A549 (cell line): ENCODE measurements around the gene GLRA3. TPM values are rescaled to one million over a fixed set of nuclear protein-coding genes. Genes with fewer than 3 reads are reported as not detected.
A peak's percentile ranks its signal among the peaks of the same experiment; 100 is the strongest.
"Not testable (repeated sequence)": the region's sequence is repeated elsewhere in the genome, so short reads cannot be mapped to it uniquely, and the experiment has no call there.

Experiments used
- ATAC-seq, 2 experiments: fragments of 200-7000 bp in 1 of 2; fragments of >200 bp in 1 of 2; cut with Nextera tagmentation in 1 of 2; cut with Tn5 transposase in 1 of 2; 3 replicates each; pipeline versions ENCODE4 v1.8.0 to v1.9.1; 2018 to 2020; ENCODE audit warnings: mild to moderate bottlenecking in 1 of 2, moderate library complexity in 1 of 2
- CTCF ChIA-PET: fragments of 300-600 bp; sonication (Branson Sonifier 250); formaldehyde crosslinking; extraction: SDS; loops from one replicate; lab custom pipeline; 2021; ENCODE audit warnings: antibody characterized with exemption, inconsistent platforms; lab: Yijun Ruan, JAX
- POLR2A ChIA-PET: fragments of 350-600 bp; formaldehyde crosslinking; extraction: SDS; loops from one replicate; lab custom pipeline; 2021; ENCODE audit warnings: antibody characterized with exemption, inconsistent platforms; lab: Yijun Ruan, JAX
- DNase-seq, 2 experiments: peaks; one replicate each; pipeline versions ENCODE4 v3.0.0 to v3.0.0-alpha.2; 2011 to 2016; ENCODE audit warnings: low read depth in 1 of 2, low spot score in 1 of 2
- FAIRE-seq: peaks from 2 replicates; lab custom pipeline; 2011; peaks lifted over from hg19 to GRCh38; lab: Jason Lieb, UNC
- H3K27ac ChIP-seq, 2 experiments: fragments of >200 bp; sonication (Bioruptor Twin); formaldehyde crosslinking; 3 replicates each; pipeline ENCODE4 v1.5.1; 2016 to 2017
- H3K4me1 ChIP-seq: fragments of >200 bp; sonication (Bioruptor Twin); formaldehyde crosslinking; 3 replicates; pipeline ENCODE4 v1.6.1; 2016
- H3K4me2 ChIP-seq: fragments of >200 bp; sonication (Bioruptor Twin); formaldehyde crosslinking; 3 replicates; pipeline ENCODE4 v1.6.1; 2016
- H3K4me3 ChIP-seq: fragments of >200 bp; sonication (Bioruptor Twin); formaldehyde crosslinking; 3 replicates; pipeline ENCODE4 v1.5.1; 2016
- H3K9me3 ChIP-seq: fragments of >200 bp; sonication (Bioruptor Twin); formaldehyde crosslinking; 3 replicates; pipeline ENCODE4 v1.6.1; 2016
- BHLHE40 ChIP-seq: IDR thresholded peaks from 2 replicates; pipeline ENCODE4 v1.6.1; 2012; ENCODE audit warnings: low read depth, low read length, inconsistent platforms
- CHD2 ChIP-seq: fragments of 150-350 bp; IDR thresholded peaks from 2 replicates; pipeline ENCODE4 v1.6.1; 2014; ENCODE audit warnings: low read length; ENCODE audit not compliant: partially characterized antibody
- CHD4 ChIP-seq: fragments of 200-600 bp; sonication (generic); IDR thresholded peaks from 2 replicates; pipeline ENCODE4 v1.6.1; 2016; ENCODE audit warnings: antibody characterized with exemption, mild to moderate bottlenecking, borderline replicate concordance
- CTCF ChIP-seq: fragments of >200 bp; sonication (Bioruptor Twin); formaldehyde crosslinking; IDR thresholded peaks from 3 replicates; pipeline ENCODE4 v1.5.1; 2016
- ELK1 ChIP-seq: fragments of 150-350 bp; IDR thresholded peaks from 2 replicates; pipeline ENCODE4 v1.6.1; 2014; ENCODE audit warnings: low read depth, mild to moderate bottlenecking, low read length
- HDAC2 ChIP-seq: fragments of 200-600 bp; sonication (generic); IDR thresholded peaks from 2 replicates; pipeline ENCODE4 v1.6.1; 2016
- HES2 ChIP-seq: fragments of >200 bp; sonication (Bioruptor Twin); formaldehyde crosslinking; IDR thresholded peaks from 2 replicates; pipeline ENCODE4 v1.6.1; 2016
- HOXB13 ChIP-seq: fragments of 250-450 bp; sonication (Bioruptor Pico); IDR thresholded peaks from 2 replicates; pipeline ENCODE4 v1.5.0; 2020; ENCODE audit warnings: low read depth, mild to moderate bottlenecking, moderate library complexity
- JUN ChIP-seq, 2 experiments: fragments of >200 bp; sonication (Bioruptor Twin); formaldehyde crosslinking; IDR thresholded peaks; 2 replicates in 1 of 2; 3 replicates in 1 of 2; pipeline ENCODE4 v1.6.1; 2016 to 2017
- JUNB ChIP-seq: fragments of >200 bp; sonication (Bioruptor Twin); formaldehyde crosslinking; IDR thresholded peaks from 2 replicates; pipeline ENCODE4 v1.6.1; 2016
- KDM1A ChIP-seq: fragments of 200-600 bp; sonication (generic); IDR thresholded peaks from 2 replicates; pipeline ENCODE4 v1.6.1; 2016; ENCODE audit warnings: low read depth, mild to moderate bottlenecking
- MAX ChIP-seq: IDR thresholded peaks from 2 replicates; pipeline ENCODE4 v1.6.1; 2012
- MYC ChIP-seq: IDR thresholded peaks from 2 replicates; pipeline ENCODE4 v1.6.1; 2012; ENCODE audit warnings: mild to moderate bottlenecking, inconsistent platforms, low read length, improper control_type of control experiment, borderline replicate concordance
- NFE2L2 ChIP-seq: fragments of 150-350 bp; conservative IDR thresholded peaks from 2 replicates; pipeline ENCODE4 v1.6.1; 2014; ENCODE audit warnings: low read length
- NPAS2 ChIP-seq: fragments of 250-450 bp; sonication (Bioruptor Pico); IDR thresholded peaks from 2 replicates; pipeline ENCODE4 v1.8.0; 2022; ENCODE audit warnings: mild to moderate bottlenecking, moderate library complexity, borderline replicate concordance
- POLR2A ChIP-seq: IDR thresholded peaks from 2 replicates; pipeline ENCODE4 v1.6.1; 2012; ENCODE audit warnings: mild to moderate bottlenecking, low read length
- REST ChIP-seq: fragments of 200-600 bp; sonication (generic); IDR thresholded peaks from 2 replicates; pipeline ENCODE4 v1.6.1; 2016; ENCODE audit warnings: antibody characterized with exemption, mild to moderate bottlenecking, moderate library complexity
- SMC3 ChIP-seq: fragments of >200 bp; sonication (Bioruptor Twin); formaldehyde crosslinking; IDR thresholded peaks from 3 replicates; pipeline ENCODE4 v1.6.1; 2018; ENCODE audit warnings: inconsistent platforms
- TP53 ChIP-seq: fragments of 250-450 bp; sonication (Bioruptor Pico); IDR thresholded peaks from 2 replicates; pipeline ENCODE4 v1.5.0; 2021; ENCODE audit warnings: mild to moderate bottlenecking, moderate library complexity
- ZNF302 ChIP-seq: fragments of 250-450 bp; sonication (Bioruptor Pico); IDR thresholded peaks from 2 replicates; pipeline ENCODE4 v1.9.0; 2021; ENCODE audit warnings: inconsistent platforms, mild to moderate bottlenecking, moderate library complexity
- WGBS: methylation state at CpG from one replicate; pipeline ENCODE4 v1.1.6; 2017; ENCODE audit errors: missing lambda C conversion rate; 5-methylcytosine and 5-hydroxymethylcytosine counted together
- polyA plus RNA-seq, 4 experiments: library from polyadenylated mRNA; depleted of rRNA in 3 of 4; stranded (reverse); fragments of >200 nt; fragmentation: RNase III in 1 of 4; extraction: RNeasy Plus Mini Kit Qiagen cat#74134 plus additional on column Dnase treatment in 1 of 4; gene quantifications; 2 replicates in 3 of 4; 3 replicates in 1 of 4; pipeline ENCODE4 v1.2.3, GENCODE V29; 2011 to 2017
- TF ChIP-seq, protein P1 (sequence below): IDR thresholded peaks from 2 replicates; pipeline ENCODE4 v1.6.1; 2012
- TF ChIP-seq, protein P2 (sequence below): fragments of 250-450 bp; sonication (Bioruptor Pico); IDR thresholded peaks from 2 replicates; pipeline ENCODE4 v1.5.0; 2021; ENCODE audit warnings: mild to moderate bottlenecking, moderate library complexity, borderline replicate concordance

The GLRA3 gene
- polyA plus RNA-seq, 2 of the 4 experiments (the other 2 are of a cell fraction): 0.01 to 0.04 TPM

GRCh38 chr4:174696657-174697056, 132.4 kb downstream of the GLRA3 start (continued):
- TF ChIP-seq REST: no peak
- TF ChIP-seq TP53 (CRISPR knock-in tag): no peak
- TF ChIP-seq ELK1: no peak
- TF ChIP-seq NFE2L2: no peak
- no peak for TF ChIP-seq JUNB
- TF ChIP-seq SMC3: no peak
- TF ChIP-seq, protein P1, sequence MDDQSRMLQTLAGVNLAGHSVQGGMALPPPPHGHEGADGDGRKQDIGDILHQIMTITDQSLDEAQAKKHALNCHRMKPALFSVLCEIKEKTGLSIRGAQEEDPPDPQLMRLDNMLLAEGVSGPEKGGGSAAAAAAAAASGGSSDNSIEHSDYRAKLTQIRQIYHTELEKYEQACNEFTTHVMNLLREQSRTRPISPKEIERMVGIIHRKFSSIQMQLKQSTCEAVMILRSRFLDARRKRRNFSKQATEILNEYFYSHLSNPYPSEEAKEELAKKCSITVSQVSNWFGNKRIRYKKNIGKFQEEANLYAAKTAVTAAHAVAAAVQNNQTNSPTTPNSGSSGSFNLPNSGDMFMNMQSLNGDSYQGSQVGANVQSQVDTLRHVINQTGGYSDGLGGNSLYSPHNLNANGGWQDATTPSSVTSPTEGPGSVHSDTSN: no peak
- no peak for TF ChIP-seq MYC
- TF ChIP-seq HDAC2: no peak
- TF ChIP-seq KDM1A: no peak
- no peak for TF ChIP-seq NPAS2 (CRISPR knock-in tag)
- no peak for TF ChIP-seq BHLHE40
- TF ChIP-seq CHD2: no peak
- TF ChIP-seq, all 56 proteins: peak for 0

- no CpG with 5 or more reads among the region's 24 CpGs for WGBS
- H3K4me1 ChIP-seq, DNase-seq, POLR2A ChIA-PET, ATAC-seq, H3K4me3 ChIP-seq, H3K27ac ChIP-seq, FAIRE-seq, H3K4me2 ChIP-seq, CTCF ChIA-PET, H3K9me3 ChIP-seq: not testable (repeated sequence)
Measured at GRCh38 chr4:174691876-174692275, 137.2 kb downstream of the GLRA3 start.

DNA sequence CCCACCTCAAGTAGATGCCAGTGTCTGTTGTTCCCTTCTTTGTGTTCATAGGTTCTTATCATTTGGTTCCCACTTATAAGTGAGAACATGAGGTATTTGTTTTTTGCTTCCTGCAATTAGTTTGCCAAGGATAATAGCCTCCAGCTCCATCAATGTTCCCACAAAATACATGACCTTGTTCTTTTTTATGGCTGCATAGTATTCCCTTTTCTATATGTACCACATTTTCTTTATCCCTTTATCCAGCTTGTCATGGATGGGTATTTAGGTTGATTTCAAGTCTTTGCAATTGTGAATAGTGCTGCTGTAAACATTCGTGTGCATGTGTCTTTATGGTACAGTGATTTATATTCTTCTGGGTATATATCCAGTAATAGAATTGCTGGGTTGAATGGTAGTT, 138.4 kb downstream of the GLRA3 start:
- POLR2A ChIA-PET: no interaction called here
- CTCF ChIA-PET: no interaction called here

DNA sequence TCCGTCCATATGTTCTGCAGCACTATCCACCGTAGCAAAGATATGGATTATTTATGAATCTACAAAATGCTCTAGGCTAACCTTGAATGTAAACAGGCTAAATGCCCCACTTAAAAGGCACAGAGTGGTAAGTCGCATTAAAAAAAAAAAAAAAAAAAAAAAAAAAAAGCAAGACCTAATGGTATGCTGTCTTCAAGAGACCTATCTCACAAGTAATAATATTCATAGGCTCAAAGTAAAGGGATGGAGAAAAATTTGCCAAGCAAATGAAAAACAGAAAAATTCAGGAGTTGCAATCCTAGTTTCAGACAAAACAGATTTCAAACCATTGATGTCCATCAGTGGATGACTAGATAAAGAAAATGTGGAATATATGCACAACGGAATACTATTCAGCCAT, 139.4 kb downstream of the GLRA3 start:
- ATAC-seq (no peak), FAIRE-seq (no peak), DNase-seq (no peak)
- Histone ChIP-seq H3K4me2 (no peak overlapping the region), H3K9me3 (peaks cover 4% of the 10 kb centered on the region; the same call in 2 of the 3 replicates), H3K27ac (no peak overlapping the region), H3K4me1 (no peaks in the 10 kb centered on the region), H3K4me3 (no peak overlapping the region)
- CTCF ChIA-PET: no interaction called here
- TF ChIP-seq TP53 (CRISPR knock-in tag) (no peak), POLR2A (no peak), HOXB13 (no peak), CTCF (no peak), MAX (no peak), CHD4 (no peak), HES2 (no peak), JUN (IDR thresholded peaks at IDR 0.05) (no peak)
- TF ChIP-seq, protein P2, sequence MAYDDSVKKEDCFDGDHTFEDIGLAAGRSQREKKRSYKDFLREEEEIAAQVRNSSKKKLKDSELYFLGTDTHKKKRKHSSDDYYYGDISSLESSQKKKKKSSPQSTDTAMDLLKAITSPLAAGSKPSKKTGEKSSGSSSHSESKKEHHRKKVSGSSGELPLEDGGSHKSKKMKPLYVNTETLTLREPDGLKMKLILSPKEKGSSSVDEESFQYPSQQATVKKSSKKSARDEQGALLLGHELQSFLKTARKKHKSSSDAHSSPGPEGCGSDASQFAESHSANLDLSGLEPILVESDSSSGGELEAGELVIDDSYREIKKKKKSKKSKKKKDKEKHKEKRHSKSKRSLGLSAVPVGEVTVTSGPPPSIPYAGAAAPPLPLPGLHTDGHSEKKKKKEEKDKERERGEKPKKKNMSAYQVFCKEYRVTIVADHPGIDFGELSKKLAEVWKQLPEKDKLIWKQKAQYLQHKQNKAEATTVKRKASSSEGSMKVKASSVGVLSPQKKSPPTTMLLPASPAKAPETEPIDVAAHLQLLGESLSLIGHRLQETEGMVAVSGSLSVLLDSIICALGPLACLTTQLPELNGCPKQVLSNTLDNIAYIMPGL (CRISPR knock-in tag): no peak
- 58% methylated on average over 4 of the region's 4 CpGs for WGBS
- POLR2A ChIA-PET: no interaction called here

More for the DNA sequence above, 138.4 kb downstream of the GLRA3 start:
- Histone ChIP-seq H3K4me2 (no peak overlapping the region), H3K4me3 (no peak overlapping the region), H3K27ac (no peak overlapping the region), H3K4me1 (no peaks in the 10 kb centered on the region), H3K9me3 (peaks cover 4% of the 10 kb centered on the region; the same call in 2 of the 3 replicates)
- WGBS: 33% methylated on average over 1 of the region's 1 CpG
- FAIRE-seq: no peak
- peak; percentile 77; the same call in 1 of the 2 replicates for TF ChIP-seq KDM1A
- no peak for TF ChIP-seq ZNF302 (CRISPR knock-in tag)
- no peak for DNase-seq
- ATAC-seq: no peak
